ENCODE data around the gene DDX47. TPM values are rescaled to one million over a fixed set of nuclear protein-coding genes. Genes with fewer than 3 reads are reported as not detected.

The DDX47 gene
- total RNA-seq, 1 experiment from 2014 or later, result 39.2 TPM

DNA sequence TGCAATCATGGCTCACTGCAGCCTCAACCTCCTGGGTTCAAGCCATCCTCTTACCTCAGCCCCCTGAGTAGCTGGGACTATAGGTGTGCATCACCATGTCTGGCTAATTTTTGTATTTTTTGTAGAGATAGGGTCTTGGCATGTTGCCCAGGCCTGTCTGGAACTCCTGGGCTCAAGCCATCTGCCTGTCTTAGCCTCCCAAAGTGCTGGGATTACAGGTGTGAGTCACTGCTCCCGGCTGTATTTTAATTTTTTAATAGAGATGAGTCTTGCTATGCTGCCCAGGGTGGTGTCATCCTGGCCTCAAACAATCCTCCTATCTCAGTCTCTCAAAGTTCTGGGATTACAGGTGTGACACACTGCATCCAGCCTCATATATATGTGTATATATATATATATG, 46.5 kb downstream of the DDX47 start:
- no peak overlapping the region for H3K9ac ChIP-seq (ENCODE audit: low read length)
- H3K27me3 ChIP-seq (ENCODE audit: low read length), result no peaks in the 10 kb centered on the region
- no peaks in the 10 kb centered on the region for H3K79me2 ChIP-seq (ENCODE audit: low read length)
- no peaks in the 10 kb centered on the region for H3K4me1 ChIP-seq (ENCODE audit: low read length)
- DNase-seq, result no peak
- no peaks in the 10 kb centered on the region; the same call in 1 of the 2 replicates for H3K36me3 ChIP-seq (ENCODE audit: insufficient read depth, low read length)
- H3K9me2 ChIP-seq (replicated peaks; ENCODE audit: insufficient read depth, low read length), result no peaks in the 10 kb centered on the region
- no peak overlapping the region for H3K4me3 ChIP-seq (ENCODE audit: low read length)
- H2AFZ ChIP-seq (ENCODE audit: low read length), result no peak overlapping the region
- no peaks in the 10 kb centered on the region for H4K20me1 ChIP-seq (ENCODE audit: insufficient read depth, low read depth, low read length)
- no peak overlapping the region for H3K27ac ChIP-seq (ENCODE audit: low read length)
- H3K4me2 ChIP-seq (ENCODE audit: low read depth, low read length, poor library complexity, severe bottlenecking), result no peak overlapping the region
- H3K9me3 ChIP-seq (ENCODE audit: low read length), result no peaks in the 10 kb centered on the region

DNA sequence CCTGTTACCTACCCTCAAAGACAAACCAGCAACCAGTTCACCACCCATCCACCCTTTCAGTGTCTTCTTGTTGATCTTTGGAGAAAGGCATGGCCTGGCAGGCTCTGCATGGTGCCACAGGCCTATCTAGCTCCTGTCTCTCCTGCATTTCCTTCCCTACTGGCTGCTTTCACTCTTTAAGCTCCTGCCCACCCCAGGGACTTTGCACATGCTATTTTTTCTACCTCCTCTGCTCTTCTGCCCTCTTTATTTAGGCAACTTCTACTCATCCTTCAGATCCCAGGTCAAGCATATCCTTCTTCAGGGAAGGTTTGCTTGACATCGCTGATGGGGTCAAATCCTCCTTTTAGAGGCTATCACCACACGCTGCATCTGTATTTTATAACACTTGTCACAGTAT, 51.1 kb downstream of the DDX47 start:
- no peak for DNase-seq
- H4K20me1 ChIP-seq (ENCODE audit: insufficient read depth, low read depth, low read length), result no peaks in the 10 kb centered on the region
- H3K9me3 ChIP-seq (ENCODE audit: low read length), result no peaks in the 10 kb centered on the region
- no peak overlapping the region for H3K4me2 ChIP-seq (ENCODE audit: low read depth, low read length, poor library complexity, severe bottlenecking)
- no peaks in the 10 kb centered on the region for H3K27me3 ChIP-seq (ENCODE audit: low read length)
- H3K79me2 ChIP-seq (ENCODE audit: low read length), result no peaks in the 10 kb centered on the region
- H3K4me1 ChIP-seq (ENCODE audit: low read length), result peaks cover 10% of the 10 kb centered on the region
- H3K9ac ChIP-seq (ENCODE audit: low read length), result no peak overlapping the region
- no peak overlapping the region for H3K4me3 ChIP-seq (ENCODE audit: low read length)
- H3K36me3 ChIP-seq (ENCODE audit: insufficient read depth, low read length), result no peaks in the 10 kb centered on the region; the same call in 1 of the 2 replicates
- H3K27ac ChIP-seq (ENCODE audit: low read length), result no peak overlapping the region
- no peaks in the 10 kb centered on the region for H3K9me2 ChIP-seq (replicated peaks; ENCODE audit: insufficient read depth, low read length)
- H2AFZ ChIP-seq (ENCODE audit: low read length), result no peak overlapping the region

DNA sequence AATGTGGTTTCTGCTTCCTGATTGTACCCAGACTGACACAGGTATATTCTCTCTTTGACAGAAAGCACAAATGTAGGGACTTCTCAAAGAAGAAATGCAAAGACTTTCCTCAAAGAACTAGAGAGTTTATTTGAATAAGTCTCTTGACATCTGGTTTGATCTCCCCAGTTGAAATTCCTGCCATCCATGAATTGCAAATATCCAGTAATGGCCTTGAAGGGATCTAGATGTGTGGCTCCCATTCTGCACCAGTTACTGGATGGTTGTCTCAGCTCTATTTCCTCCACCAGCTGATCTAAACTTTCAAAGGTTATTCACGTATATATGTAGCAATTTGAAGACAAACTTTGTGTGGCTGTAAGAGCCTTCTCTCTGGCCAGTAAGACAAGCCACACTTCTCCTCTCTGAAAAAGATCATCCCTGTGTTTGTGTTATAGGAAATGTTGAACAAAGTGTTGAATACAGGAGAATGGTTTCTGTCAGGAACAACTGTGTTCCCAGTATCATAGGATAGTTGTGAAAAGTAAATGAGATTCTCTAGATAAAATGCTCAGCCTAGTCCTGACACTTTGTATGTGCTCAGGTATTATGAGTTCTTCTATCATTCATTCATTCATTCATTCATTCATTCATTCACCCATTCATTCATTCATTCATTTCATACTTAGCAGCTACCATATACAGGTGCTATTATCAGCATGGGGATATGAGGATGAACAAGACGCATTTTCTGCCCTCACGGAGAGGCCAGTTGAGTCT, 55.5 kb downstream of the DDX47 start:
- Histone ChIP-seq H3K9ac (ENCODE audit: low read length) (no peak overlapping the region), H3K79me2 (ENCODE audit: low read length) (no peaks in the 10 kb centered on the region), H3K36me3 (ENCODE audit: insufficient read depth, low read length) (no peaks in the 10 kb centered on the region), H2AFZ (ENCODE audit: low read length) (no peak overlapping the region), H3K4me1 (ENCODE audit: low read length) (peaks cover 11% of the 10 kb centered on the region), H3K4me2 (ENCODE audit: low read depth, low read length, poor library complexity, severe bottlenecking) (no peak overlapping the region), H4K20me1 (ENCODE audit: insufficient read depth, low read depth, low read length) (no peaks in the 10 kb centered on the region), H3K9me2 (replicated peaks; ENCODE audit: insufficient read depth, low read length) (no peaks in the 10 kb centered on the region), H3K4me3 (ENCODE audit: low read length) (no peak overlapping the region), H3K27ac (ENCODE audit: low read length) (no peak overlapping the region), H3K9me3 (ENCODE audit: low read length) (no peaks in the 10 kb centered on the region), H3K27me3 (ENCODE audit: low read length) (no peaks in the 10 kb centered on the region)
- DNase-seq, result no peak

DNA sequence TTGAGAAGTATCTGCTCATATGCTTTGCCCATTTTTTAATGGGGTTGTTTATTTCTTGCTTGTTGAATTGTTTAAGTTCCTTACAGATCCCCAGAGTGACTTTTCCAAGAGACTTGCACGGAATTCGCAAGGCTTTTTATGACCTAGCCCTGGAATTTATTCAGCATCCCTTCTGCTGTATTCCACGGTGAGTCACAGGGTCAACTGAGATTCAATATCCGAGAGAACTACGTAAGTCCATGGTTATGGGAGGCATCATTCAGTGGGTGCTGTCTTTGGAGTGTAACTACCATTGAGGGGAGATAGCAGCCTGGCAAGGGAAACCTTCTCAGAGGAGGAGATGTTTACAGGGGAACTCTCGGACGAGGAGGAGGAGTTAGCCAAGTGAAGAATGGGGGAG, 57.3 kb downstream of the DDX47 start:
- Histone ChIP-seq H3K27ac (ENCODE audit: low read length) (no peak overlapping the region), H3K9ac (ENCODE audit: low read length) (no peak overlapping the region), H3K9me3 (ENCODE audit: low read length) (no peaks in the 10 kb centered on the region), H3K4me2 (ENCODE audit: low read depth, low read length, poor library complexity, severe bottlenecking) (no peak overlapping the region), H4K20me1 (ENCODE audit: insufficient read depth, low read depth, low read length) (no peaks in the 10 kb centered on the region), H3K9me2 (replicated peaks; ENCODE audit: insufficient read depth, low read length) (no peaks in the 10 kb centered on the region), H3K36me3 (ENCODE audit: insufficient read depth, low read length) (no peaks in the 10 kb centered on the region), H3K27me3 (ENCODE audit: low read length) (no peaks in the 10 kb centered on the region), H2AFZ (ENCODE audit: low read length) (no peak overlapping the region), H3K79me2 (ENCODE audit: low read length) (no peaks in the 10 kb centered on the region), H3K4me1 (ENCODE audit: low read length) (peaks cover 19% of the 10 kb centered on the region), H3K4me3 (ENCODE audit: low read length) (no peak overlapping the region)
- DNase-seq, result no peak

DNA sequence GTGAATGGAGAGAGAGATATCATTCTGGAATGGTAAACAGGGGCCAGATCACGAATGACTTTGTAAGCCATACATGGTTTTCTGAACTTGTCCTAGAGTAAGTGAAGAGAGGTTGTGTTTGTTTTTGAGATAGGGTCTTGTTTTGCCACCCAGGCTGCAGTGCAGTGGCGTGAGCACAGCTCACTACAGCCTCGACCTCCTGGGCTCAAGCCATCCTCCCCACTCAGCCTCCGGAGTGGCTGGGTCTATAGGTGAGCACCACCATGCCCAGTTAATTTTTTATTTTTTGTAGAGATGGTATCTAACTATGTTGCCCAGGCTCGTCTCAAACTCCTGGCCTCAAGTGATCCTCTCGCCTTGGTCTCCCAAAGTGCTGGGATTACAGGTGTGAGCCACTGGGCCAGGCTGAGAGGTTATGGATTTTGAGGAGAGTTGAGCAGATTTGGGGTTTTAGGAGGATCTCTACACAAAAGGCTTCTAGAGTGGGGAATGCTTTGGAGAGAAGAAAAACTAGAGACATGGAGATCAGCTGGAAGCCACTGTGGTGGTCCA, 58.5 kb downstream of the DDX47 start:
- Histone ChIP-seq H3K27ac (ENCODE audit: low read length) (no peak overlapping the region), H3K9ac (ENCODE audit: low read length) (no peak overlapping the region), H3K27me3 (ENCODE audit: low read length) (no peaks in the 10 kb centered on the region), H3K79me2 (ENCODE audit: low read length) (no peaks in the 10 kb centered on the region), H3K4me2 (ENCODE audit: low read depth, low read length, poor library complexity, severe bottlenecking) (no peak overlapping the region), H2AFZ (ENCODE audit: low read length) (no peak overlapping the region), H3K9me3 (ENCODE audit: low read length) (no peaks in the 10 kb centered on the region), H3K36me3 (ENCODE audit: insufficient read depth, low read length) (no peaks in the 10 kb centered on the region), H4K20me1 (ENCODE audit: insufficient read depth, low read depth, low read length) (no peaks in the 10 kb centered on the region), H3K4me3 (ENCODE audit: low read length) (no peak overlapping the region), H3K9me2 (replicated peaks; ENCODE audit: insufficient read depth, low read length) (no peaks in the 10 kb centered on the region), H3K4me1 (ENCODE audit: low read length) (peaks cover 19% of the 10 kb centered on the region)
- no peak for DNase-seq

DNA sequence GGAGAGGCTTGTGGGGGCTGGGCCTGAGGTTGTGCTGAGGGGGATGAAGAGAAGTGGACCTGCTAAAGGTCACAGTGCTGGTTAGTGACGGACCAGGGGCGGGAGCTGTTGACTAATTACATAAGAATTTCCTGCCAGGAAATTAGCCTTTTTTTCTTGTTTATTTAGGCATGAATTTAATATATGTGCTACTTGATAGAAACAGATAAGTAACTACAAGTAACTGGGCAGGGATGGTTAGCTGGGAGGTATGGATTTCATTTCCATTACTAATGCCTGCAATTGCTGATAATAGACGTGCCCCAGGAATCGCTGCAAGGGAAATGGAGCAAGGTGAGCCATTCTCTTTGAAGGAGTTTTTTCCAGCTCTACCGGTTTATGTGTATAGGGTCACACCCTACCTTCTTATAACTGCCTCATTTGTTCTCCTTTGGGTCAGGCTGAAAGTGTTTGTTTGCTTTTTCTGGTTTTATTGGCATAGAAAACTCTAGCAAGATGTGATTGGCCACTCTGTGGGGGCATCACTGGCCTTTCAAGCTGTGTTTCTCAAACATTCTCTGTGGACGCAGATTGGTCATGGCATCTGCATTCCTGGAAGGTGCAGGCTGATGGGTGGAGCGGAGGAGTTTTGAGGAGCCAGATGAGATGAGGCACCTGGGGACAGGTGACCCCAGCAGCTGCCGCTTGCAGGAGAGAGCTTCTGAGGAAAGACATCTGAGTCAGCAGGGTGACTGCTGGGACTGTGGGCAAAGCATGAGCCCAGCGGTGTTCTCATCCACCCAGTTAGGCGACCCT, 59.2 kb downstream of the DDX47 start:
- H3K9me3 ChIP-seq (ENCODE audit: low read length), result no peaks in the 10 kb centered on the region
- H3K9ac ChIP-seq (ENCODE audit: low read length), result no peak overlapping the region
- no peak for DNase-seq
- no peaks in the 10 kb centered on the region for H3K27me3 ChIP-seq (ENCODE audit: low read length)
- H4K20me1 ChIP-seq (ENCODE audit: insufficient read depth, low read depth, low read length), result no peaks in the 10 kb centered on the region
- H3K4me3 ChIP-seq (ENCODE audit: low read length), result no peak overlapping the region
- H2AFZ ChIP-seq (ENCODE audit: low read length), result no peak overlapping the region
- no peak overlapping the region for H3K27ac ChIP-seq (ENCODE audit: low read length)
- no peaks in the 10 kb centered on the region for H3K36me3 ChIP-seq (ENCODE audit: insufficient read depth, low read length)
- H3K4me2 ChIP-seq (ENCODE audit: low read depth, low read length, poor library complexity, severe bottlenecking), result no peak overlapping the region
- no peaks in the 10 kb centered on the region for H3K79me2 ChIP-seq (ENCODE audit: low read length)
- peaks cover 19% of the 10 kb centered on the region for H3K4me1 ChIP-seq (ENCODE audit: low read length)
- H3K9me2 ChIP-seq (replicated peaks; ENCODE audit: insufficient read depth, low read length), result no peaks in the 10 kb centered on the region

DNA sequence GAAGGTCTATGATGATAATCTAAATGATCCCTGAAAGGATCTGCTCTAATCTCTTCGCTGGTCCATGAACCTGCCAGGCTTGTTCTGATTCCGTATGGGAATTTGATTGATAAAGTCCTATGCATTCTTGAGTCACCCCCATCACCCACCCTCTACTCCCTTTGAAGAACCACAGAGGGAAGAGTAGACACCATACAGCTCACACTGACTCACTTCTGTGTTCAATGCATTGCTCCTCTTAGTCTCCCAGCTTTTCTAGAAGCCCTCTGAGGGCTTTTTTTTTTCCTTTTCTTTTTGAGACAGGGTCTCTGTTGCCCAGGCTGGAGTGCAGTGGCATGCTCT, 59.8 kb downstream of the DDX47 start:
- no peak overlapping the region for H3K4me2 ChIP-seq (ENCODE audit: low read depth, low read length, poor library complexity, severe bottlenecking)
- no peak overlapping the region for H3K27ac ChIP-seq (ENCODE audit: low read length)
- no peaks in the 10 kb centered on the region for H3K79me2 ChIP-seq (ENCODE audit: low read length)
- peaks cover 16% of the 10 kb centered on the region for H3K4me1 ChIP-seq (ENCODE audit: low read length)
- no peak overlapping the region for H2AFZ ChIP-seq (ENCODE audit: low read length)
- no peaks in the 10 kb centered on the region for H3K9me3 ChIP-seq (ENCODE audit: low read length)
- no peak for DNase-seq
- no peak overlapping the region for H3K9ac ChIP-seq (ENCODE audit: low read length)
- H3K9me2 ChIP-seq (replicated peaks; ENCODE audit: insufficient read depth, low read length), result no peaks in the 10 kb centered on the region
- no peak overlapping the region for H3K4me3 ChIP-seq (ENCODE audit: low read length)
- H4K20me1 ChIP-seq (ENCODE audit: insufficient read depth, low read depth, low read length), result no peaks in the 10 kb centered on the region
- no peaks in the 10 kb centered on the region for H3K27me3 ChIP-seq (ENCODE audit: low read length)
- no peaks in the 10 kb centered on the region for H3K36me3 ChIP-seq (ENCODE audit: insufficient read depth, low read length)

DNA sequence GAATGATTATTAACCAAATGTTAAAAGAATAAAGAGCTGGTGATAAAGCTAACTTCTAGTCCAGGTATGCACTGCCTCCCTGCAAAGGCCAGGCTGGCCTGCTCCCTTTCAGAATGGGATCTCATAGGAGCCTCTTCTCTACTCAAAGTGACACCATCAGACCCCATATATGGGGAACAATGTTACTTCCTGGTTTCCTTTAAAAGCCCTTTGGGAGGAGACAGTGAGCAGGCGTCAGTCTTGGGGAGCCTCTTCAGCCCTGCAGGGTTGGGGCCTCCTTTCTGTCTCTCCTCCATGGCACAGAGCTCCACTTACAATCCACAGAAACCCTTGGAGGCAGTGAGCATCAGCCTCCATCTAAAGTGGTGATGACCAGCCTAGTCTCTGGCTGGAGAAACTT, 60.9 kb downstream of the DDX47 start:
- Histone ChIP-seq H3K9me3 (ENCODE audit: low read length) (no peaks in the 10 kb centered on the region), H3K4me3 (ENCODE audit: low read length) (no peak overlapping the region), H4K20me1 (ENCODE audit: insufficient read depth, low read depth, low read length) (no peaks in the 10 kb centered on the region), H3K27ac (ENCODE audit: low read length) (no peak overlapping the region), H3K9me2 (replicated peaks; ENCODE audit: insufficient read depth, low read length) (no peaks in the 10 kb centered on the region), H3K4me2 (ENCODE audit: low read depth, low read length, poor library complexity, severe bottlenecking) (no peak overlapping the region), H3K9ac (ENCODE audit: low read length) (0 out of 2 replicates have a peak overlapping the region, but pooled peaks have one; percentile 20), H3K27me3 (ENCODE audit: low read length) (no peaks in the 10 kb centered on the region), H3K36me3 (ENCODE audit: insufficient read depth, low read length) (no peaks in the 10 kb centered on the region), H3K79me2 (ENCODE audit: low read length) (no peaks in the 10 kb centered on the region), H2AFZ (ENCODE audit: low read length) (peak overlapping the region; percentile 48), H3K4me1 (ENCODE audit: low read length) (peaks cover 9% of the 10 kb centered on the region)
- DNase-seq, result peak; percentile 59
